Liver (tissue), 3 donors: ENCODE data around the gene TEX36.

Source experiments
- EGR1 ChIP-seq, 2 donors: IDR thresholded peaks; 2 replicates each; pipeline ENCODE4 v1.6.1; 2016 to 2018; ENCODE audit warnings: antibody characterized with exemption in 2 of 2, low read depth in 2 of 2
- TAF1 ChIP-seq: conservative IDR thresholded peaks from 2 replicates; pipeline ENCODE4 v1.6.1; 2016; ENCODE audit warnings: antibody characterized with exemption, mild to moderate bottlenecking
- TF ChIP-seq, protein P1 (sequence below): fragments of 150-350 bp; IDR thresholded peaks from 2 replicates; pipeline ENCODE4 v1.5.1; 2017; ENCODE audit warnings: improper control_type of control experiment, low read depth, low read length; ENCODE audit not compliant: missing input control
- donor health status: healthy.
- donor health status: healthy.

DNA sequence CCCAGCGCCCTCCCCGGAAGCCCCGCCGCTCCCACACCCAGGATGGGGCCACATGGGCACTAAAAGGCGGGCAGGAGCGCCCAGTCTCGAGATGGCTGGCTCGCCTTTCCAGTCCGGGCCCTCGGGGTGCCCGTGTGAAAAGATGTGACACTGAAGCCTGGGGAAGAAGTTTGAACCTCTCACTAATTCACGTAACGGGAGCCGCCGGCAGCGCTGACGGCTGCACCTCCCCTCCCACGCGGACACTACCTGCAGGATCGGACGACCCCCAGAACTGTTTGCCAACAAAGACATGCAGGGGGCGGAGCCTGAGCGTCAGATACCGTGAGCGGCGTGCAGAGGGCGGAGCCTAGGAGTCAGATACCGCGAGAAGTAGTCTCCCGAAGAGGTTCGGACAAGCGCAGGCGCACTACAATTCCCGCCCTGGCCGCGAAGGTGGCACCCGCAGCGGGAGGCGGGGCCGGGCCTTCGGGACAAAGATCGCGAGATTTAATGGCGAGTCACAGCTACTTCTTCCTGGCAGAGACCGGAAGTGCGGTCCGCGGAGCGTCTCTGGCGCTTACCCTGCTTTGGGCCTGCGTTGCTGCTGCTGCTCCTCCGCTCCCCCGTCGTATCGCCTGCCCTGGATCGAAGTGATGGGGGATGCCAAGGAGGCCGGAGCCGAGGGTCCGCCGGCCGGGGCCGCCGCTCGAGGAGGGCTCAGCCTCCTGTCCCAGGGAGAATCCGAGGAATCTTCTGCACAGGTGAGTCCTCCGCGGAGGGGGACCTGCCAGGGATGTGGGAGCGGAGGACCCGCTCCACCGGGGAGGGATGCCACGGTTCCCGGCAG, 36.4 kb upstream of the TEX36 start, which contains the start of gene EDRF1:
- TF ChIP-seq, protein P1, sequence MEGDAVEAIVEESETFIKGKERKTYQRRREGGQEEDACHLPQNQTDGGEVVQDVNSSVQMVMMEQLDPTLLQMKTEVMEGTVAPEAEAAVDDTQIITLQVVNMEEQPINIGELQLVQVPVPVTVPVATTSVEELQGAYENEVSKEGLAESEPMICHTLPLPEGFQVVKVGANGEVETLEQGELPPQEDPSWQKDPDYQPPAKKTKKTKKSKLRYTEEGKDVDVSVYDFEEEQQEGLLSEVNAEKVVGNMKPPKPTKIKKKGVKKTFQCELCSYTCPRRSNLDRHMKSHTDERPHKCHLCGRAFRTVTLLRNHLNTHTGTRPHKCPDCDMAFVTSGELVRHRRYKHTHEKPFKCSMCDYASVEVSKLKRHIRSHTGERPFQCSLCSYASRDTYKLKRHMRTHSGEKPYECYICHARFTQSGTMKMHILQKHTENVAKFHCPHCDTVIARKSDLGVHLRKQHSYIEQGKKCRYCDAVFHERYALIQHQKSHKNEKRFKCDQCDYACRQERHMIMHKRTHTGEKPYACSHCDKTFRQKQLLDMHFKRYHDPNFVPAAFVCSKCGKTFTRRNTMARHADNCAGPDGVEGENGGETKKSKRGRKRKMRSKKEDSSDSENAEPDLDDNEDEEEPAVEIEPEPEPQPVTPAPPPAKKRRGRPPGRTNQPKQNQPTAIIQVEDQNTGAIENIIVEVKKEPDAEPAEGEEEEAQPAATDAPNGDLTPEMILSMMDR: no peak
- TF ChIP-seq TAF1 (peak; percentile 30), EGR1 (IDR thresholded peaks at IDR 0.05; ENCODE audit: low read depth in 2 of 2) (no peak)
